ENCODE measurements around the gene PPIE. TPM values are rescaled to one million over a fixed set of nuclear protein-coding genes. Genes with fewer than 3 reads are reported as not detected.

Gene PPIE
- total RNA-seq, 2 experiments from 2014 or later = 54.5 to 71.9 TPM

DNA sequence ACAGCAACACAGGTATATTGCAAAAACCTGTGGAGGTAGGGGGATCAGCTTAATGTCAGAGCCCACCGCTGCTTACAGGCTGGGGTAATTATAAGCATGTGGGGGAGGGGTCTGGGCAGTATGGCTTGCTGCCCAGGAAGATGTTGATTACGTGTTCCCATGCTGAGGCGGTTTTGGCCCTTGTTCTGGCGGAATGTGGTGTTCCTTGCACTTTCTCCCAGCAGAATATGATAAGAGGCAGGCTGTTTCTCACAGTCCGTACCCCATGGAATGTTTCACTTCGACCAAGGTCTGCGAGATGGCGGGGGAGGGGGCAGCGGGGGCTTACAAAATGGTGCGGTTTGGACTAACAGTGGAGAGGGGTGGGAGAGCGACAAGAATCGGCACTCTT is 37.6 kb upstream of the PPIE start:
- Histone ChIP-seq H4K20me1 (ENCODE audit: insufficient read depth, low read length) (no peaks in the 10 kb centered on the region), H3K4me3 (ENCODE audit: low read depth, low read length, poor library complexity, severe bottlenecking) (no peak overlapping the region), H3K9me2 (ENCODE audit: insufficient read depth, low read length) (no peaks in the 10 kb centered on the region), H3K4me2 (ENCODE audit: low read length) (no peak overlapping the region), H2AFZ (ENCODE audit: low read length) (no peak overlapping the region), H3K4me1 (ENCODE audit: insufficient read depth, low read length, poor library complexity, severe bottlenecking) (no peaks in the 10 kb centered on the region), H3K36me3 (ENCODE audit: insufficient read depth, low read length) (no peaks in the 10 kb centered on the region), H3K27ac (ENCODE audit: low read depth, low read length, poor library complexity, severe bottlenecking) (no peak overlapping the region), H3K79me2 (ENCODE audit: insufficient read depth, low read depth, low read length) (no peaks in the 10 kb centered on the region), H3K9me3 (ENCODE audit: low read length) (no peaks in the 10 kb centered on the region)
- POLR2A ChIA-PET = no interaction called here
- no peak for DNase-seq (ENCODE audit: low spot score)
- no TSS peak for BruUV-seq (replicated peaks)
- no peak for TF ChIP-seq EZH2phosphoT487 (IDR thresholded peaks at IDR 0.05; ENCODE audit: borderline replicate concordance, low read depth, low read length)
- TF ChIP-seq CTCF (conservative IDR thresholded peaks at IDR 0.05; ENCODE audit: low read length) = no peak
- intact Hi-C loops (cut with micrococcal nuclease; ENCODE audit: unreplicated experiment) = no loop called here
- CTCF ChIA-PET (ENCODE audit: unreplicated experiment) = no interaction called here

DNA sequence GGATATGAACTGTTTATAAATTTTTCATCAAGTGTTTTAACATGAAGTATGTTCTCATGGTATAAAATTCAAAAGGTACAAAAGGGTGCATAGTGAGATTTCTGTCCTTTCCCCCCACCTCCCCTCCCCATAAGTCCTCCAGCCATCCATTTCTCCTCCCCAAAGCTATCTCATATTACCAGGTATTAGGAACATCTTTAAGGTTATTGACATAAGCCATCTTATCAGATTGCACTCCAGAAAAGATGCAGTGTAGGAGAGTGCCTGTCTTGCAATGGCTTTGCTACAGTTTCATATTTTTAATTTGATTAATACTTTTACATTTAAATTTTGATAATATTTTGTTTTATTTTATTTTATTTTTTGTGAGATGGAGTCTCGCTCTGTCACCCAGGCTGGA is 33.9 kb upstream of the PPIE start:
- no peak for TF ChIP-seq EZH2phosphoT487 (IDR thresholded peaks at IDR 0.05; ENCODE audit: borderline replicate concordance, low read depth, low read length)
- no peak for TF ChIP-seq CTCF (conservative IDR thresholded peaks at IDR 0.05; ENCODE audit: low read length)
- H3K9me2 ChIP-seq (ENCODE audit: insufficient read depth, low read length) = no peaks in the 10 kb centered on the region
- no TSS peak for BruUV-seq (replicated peaks)
- no peak overlapping the region for H3K4me2 ChIP-seq (ENCODE audit: low read length)
- H3K4me3 ChIP-seq (ENCODE audit: low read depth, low read length, poor library complexity, severe bottlenecking) = no peak overlapping the region
- H3K79me2 ChIP-seq (ENCODE audit: insufficient read depth, low read depth, low read length) = no peaks in the 10 kb centered on the region
- intact Hi-C loops (cut with micrococcal nuclease; ENCODE audit: unreplicated experiment) = no loop called here
- POLR2A ChIA-PET = interaction anchor here (0.6 kb wide), 2 partner anchors 8 to 885 kb away, joined by 3 to 4 read pairs; no protein-coding TSS in a partner anchor
- no peaks in the 10 kb centered on the region for H3K36me3 ChIP-seq (ENCODE audit: insufficient read depth, low read length)
- no peaks in the 10 kb centered on the region for H3K9me3 ChIP-seq (ENCODE audit: low read length)
- no peaks in the 10 kb centered on the region for H3K4me1 ChIP-seq (ENCODE audit: insufficient read depth, low read length, poor library complexity, severe bottlenecking)
- no peak for DNase-seq (ENCODE audit: low spot score)
- H2AFZ ChIP-seq (ENCODE audit: low read length) = no peak overlapping the region
- CTCF ChIA-PET (ENCODE audit: unreplicated experiment) = no interaction called here
- H4K20me1 ChIP-seq (ENCODE audit: insufficient read depth, low read length) = no peaks in the 10 kb centered on the region
- no peak overlapping the region for H3K27ac ChIP-seq (ENCODE audit: low read depth, low read length, poor library complexity, severe bottlenecking)

DNA sequence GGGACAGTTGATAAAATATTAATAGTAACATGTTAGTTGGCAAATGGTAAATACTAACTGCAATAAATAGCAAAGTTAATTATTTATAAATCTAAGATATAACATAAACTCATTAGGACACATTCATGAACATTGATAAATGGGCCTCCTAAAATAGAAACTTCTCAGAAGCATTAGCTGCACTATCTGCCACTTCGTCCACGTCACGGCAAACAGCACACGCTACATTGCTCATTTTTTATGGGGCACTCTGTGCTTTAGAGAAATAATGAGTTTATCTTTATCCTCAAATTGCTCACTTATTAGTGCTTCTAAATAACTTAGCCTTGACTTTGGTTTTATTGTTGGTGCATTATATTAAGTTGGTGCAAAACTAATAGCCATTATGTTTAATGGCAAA is 31.2 kb upstream of the PPIE start:
- Histone ChIP-seq H3K9me2 (ENCODE audit: insufficient read depth, low read length) (no peaks in the 10 kb centered on the region), H3K27ac (ENCODE audit: low read depth, low read length, poor library complexity, severe bottlenecking) (no peak overlapping the region), H3K4me1 (ENCODE audit: insufficient read depth, low read length, poor library complexity, severe bottlenecking) (no peaks in the 10 kb centered on the region), H3K9me3 (ENCODE audit: low read length) (no peaks in the 10 kb centered on the region), H4K20me1 (ENCODE audit: insufficient read depth, low read length) (no peaks in the 10 kb centered on the region), H3K4me2 (ENCODE audit: low read length) (no peak overlapping the region), H3K79me2 (ENCODE audit: insufficient read depth, low read depth, low read length) (no peaks in the 10 kb centered on the region), H2AFZ (ENCODE audit: low read length) (no peak overlapping the region), H3K36me3 (ENCODE audit: insufficient read depth, low read length) (no peaks in the 10 kb centered on the region), H3K4me3 (ENCODE audit: low read depth, low read length, poor library complexity, severe bottlenecking) (no peak overlapping the region)
- BruUV-seq (replicated peaks) = no TSS peak
- TF ChIP-seq CTCF (conservative IDR thresholded peaks at IDR 0.05; ENCODE audit: low read length) (no peak), EZH2phosphoT487 (IDR thresholded peaks at IDR 0.05; ENCODE audit: borderline replicate concordance, low read depth, low read length) (no peak)
- intact Hi-C loops (cut with micrococcal nuclease; ENCODE audit: unreplicated experiment) = no loop called here
- CTCF ChIA-PET (ENCODE audit: unreplicated experiment) = no interaction called here
- POLR2A ChIA-PET = no interaction called here
- DNase-seq (ENCODE audit: low spot score) = no peak
